Erythroblast (primary cell): Measurements from ENCODE around the gene KAZN.

Experiments used
- GATA1 ChIP-seq: IDR thresholded peaks from 2 replicates; pipeline ENCODE4 v1.6.1; 2011; ENCODE audit warnings: low read depth, mild to moderate bottlenecking, control low read depth, low read length, moderate library complexity
- POLR2A ChIP-seq: IDR thresholded peaks from 2 replicates; pipeline ENCODE4 v1.6.1; 2011; ENCODE audit warnings: mild to moderate bottlenecking, low read length

- TF ChIP-seq POLR2A (no peak), GATA1 (no peak)
Observed at GRCh38 chr1:14781811-14782210, 183.3 kb downstream of the KAZN start.
